HG03378 (cell line): Measurements from ENCODE around the gene SYT3.
"Not testable (repeated sequence)": the region's sequence is repeated elsewhere in the genome, so short reads cannot be mapped to it uniquely, and the experiment has no call there.

Source experiments
- ATAC-seq: cut with Tn5 transposase; IDR thresholded peaks from one replicate; pipeline ENCODE4 v1.9.1; 2021; ENCODE audit warnings: mild to moderate bottlenecking, moderate library complexity; ENCODE audit not compliant: unreplicated experiment

Gene SYT3

DNA sequence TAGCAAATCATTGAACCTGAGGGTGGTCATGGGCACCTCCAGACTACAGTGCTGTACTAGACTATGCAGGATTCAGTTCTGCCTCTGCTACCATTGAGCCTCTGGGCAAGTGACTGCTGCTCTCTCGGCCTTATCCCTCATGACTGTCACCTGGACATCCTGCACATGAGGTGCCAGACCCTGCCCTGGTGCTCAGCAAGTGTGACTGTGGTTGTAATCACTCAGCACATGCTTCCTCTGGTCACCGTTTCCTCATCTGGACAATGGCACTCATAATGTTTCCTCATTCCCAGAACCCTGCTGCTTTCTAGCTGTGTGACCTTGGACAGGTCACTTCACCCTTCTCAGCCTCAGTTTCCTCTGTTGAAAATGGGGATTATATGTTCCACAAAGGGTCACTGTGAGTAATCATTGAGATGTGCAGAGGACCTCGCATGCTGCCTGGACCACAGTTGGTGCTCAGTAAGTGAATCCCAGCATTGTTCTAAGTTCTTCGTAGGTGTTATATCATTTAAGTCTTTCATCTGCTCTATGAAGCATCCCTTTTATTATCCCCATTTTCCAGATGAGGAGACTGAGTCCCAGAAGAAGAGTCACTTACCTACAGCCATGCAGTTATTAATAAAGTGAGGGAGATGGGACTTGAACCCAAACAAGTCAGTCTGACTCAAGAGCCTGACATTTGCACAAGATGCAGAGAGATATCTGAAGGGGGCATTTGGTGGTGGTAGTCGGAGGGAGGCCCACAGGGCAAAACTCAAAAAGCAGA, 3.2 kb downstream of the SYT3 start:
- no peak for ATAC-seq

- ATAC-seq: no peak
Measured at GRCh38 chr19:50633973-50634372, 5.7 kb downstream of the SYT3 start.

GRCh38 chr19:50633359-50633758, 6.3 kb downstream of the SYT3 start:
- ATAC-seq: no peak

- ATAC-seq: no peak
Measured at GRCh38 chr19:50632151-50632835, 7.4 kb downstream of the SYT3 start.

GRCh38 chr19:50629801-50630200, 9.9 kb downstream of the SYT3 start:
- no peak for ATAC-seq

GRCh38 chr19:50629194-50629593, 10.5 kb downstream of the SYT3 start:
- ATAC-seq: no peak

DNA sequence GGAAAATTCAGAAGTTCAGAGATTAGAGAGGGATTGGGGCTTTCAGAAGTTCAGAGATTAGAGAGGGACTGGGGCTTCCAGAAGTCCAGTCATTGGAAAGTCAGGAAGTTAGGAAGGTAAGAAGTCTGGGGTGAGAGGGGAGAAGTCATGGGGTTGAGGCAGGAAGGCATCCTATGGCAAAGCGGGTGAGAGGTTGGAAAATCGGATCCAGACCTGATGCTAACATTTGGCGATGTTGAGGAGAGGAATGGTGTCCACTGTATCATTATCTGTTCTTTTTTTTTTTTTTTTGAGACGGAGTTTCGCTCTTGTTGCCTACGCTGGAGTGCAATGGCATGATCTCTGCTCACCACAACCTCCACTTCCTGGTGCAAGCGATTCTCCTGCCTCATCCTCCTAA, 11.1 kb downstream of the SYT3 start:
- no peak for ATAC-seq

- ATAC-seq: no peak
Measured at GRCh38 chr19:50628146-50628545, 11.5 kb downstream of the SYT3 start.

DNA sequence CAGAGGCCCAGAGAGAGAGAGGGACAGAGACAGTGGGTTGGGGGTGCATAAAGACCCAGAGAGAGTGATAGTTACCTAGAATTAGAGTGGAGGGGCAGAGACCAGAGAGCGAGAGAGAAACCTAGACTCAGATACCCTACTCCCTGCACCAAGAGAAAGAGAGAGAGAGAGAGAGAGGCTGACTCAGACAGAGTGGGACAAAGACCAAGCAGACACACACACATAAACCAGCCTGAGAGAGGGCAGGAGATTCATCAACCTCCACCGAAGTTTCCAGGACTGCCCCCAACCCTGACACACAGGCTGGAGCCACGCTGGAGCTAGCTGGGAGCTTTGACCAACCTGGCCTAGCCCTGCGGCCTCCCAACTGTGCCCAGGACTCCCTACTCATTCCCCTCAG, 12.9 kb downstream of the SYT3 start:
- ATAC-seq: no peak

- no peak for ATAC-seq
Measured at GRCh38 chr19:50626011-50626410, 13.7 kb downstream of the SYT3 start.

- ATAC-seq: no peak
Measured at GRCh38 chr19:50624949-50625600, 14.6 kb downstream of the SYT3 start.

GRCh38 chr19:50620394-50620906, 19.2 kb downstream of the SYT3 start:
- ATAC-seq: not testable (repeated sequence)

GRCh38 chr19:50619184-50619583, 20.5 kb downstream of the SYT3 start:
- not testable (repeated sequence) for ATAC-seq

- not testable (repeated sequence) for ATAC-seq
Measured at GRCh38 chr19:50618379-50618778, 21.3 kb downstream of the SYT3 start.

DNA sequence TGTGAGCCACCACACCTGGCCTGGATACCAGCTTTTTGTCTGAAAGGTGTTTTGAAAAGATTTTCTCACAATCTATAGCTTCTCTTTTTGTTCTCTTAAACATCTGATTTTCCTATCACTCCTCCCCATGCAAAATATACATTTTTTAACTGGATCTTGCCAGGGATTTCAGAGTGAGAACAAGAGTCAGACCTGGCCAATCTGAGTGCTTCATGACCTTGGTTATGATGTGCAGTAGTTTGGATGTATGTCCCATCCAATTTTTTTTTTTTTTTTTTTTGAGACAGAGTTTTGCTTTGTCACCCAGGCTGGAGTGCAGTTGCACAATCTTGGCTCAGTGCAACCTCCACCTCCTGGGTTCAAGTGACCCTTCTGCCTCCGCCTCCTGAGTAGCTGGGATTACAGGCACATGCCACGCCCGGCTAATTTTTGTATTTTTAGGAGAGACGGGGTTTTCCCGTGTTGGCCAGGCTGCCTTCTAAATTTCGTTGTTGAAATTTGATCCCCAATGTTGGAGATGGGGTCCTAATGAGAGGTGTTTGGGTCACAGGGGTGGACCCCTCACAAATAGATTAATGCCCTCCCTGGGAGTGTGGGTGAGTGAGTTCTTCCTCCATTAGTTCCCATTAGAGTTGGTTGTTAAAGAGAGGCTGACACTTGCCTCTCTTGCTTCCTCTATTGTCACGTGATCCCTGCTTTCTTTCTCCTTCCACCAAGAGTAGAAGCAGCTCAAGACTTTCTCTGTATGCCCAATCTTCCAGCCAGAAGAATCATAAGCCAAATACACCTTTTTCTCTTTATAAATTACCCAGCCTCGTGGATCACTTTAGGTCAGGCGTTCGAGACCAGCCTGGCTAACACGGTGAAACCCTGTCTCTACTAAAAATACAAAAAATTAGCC, 26.9 kb downstream of the SYT3 start:
- not testable (repeated sequence) for ATAC-seq

- ATAC-seq: no peak
Measured at GRCh38 chr19:50607874-50608785, 31.6 kb downstream of the SYT3 start.

DNA sequence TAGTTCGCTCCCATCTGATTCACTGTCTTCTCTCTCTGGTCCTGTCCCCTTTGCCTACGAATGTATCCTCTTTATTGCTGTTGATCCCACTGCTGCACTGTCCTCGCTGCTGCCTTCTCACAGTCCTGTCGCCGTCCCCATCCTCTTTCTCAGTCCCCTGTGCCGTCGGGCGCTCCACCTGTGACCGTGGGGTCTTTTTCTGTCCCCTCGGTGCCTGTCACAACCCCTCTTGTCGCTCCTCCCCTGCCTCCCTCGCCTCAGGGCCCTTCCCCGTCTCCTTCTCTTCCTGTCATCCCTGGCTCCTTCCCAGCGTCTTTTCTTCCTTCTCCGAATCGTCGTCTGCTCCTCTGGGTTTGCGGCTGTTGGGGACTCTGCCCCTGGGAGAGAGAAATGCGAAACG, 32.3 kb downstream of the SYT3 start:
- ATAC-seq: no peak

- not testable (repeated sequence) for ATAC-seq
Measured at GRCh38 chr19:50606059-50606836, 33.4 kb downstream of the SYT3 start.
